ENCODE data around the gene FRMD7.

- no peak for TF ChIP-seq CTCF (conservative IDR thresholded peaks at IDR 0.05; ENCODE audit: low read depth, low read length)
- TF ChIP-seq EZH2 (IDR thresholded peaks at IDR 0.05; ENCODE audit: borderline replicate concordance, low read depth, low read length, poor library complexity, severe bottlenecking): no peak
These were observed 1.9 kb downstream of the FRMD7 start for GRCh38 chrX:132125906-132126305.

All from A673 (cell line).